ENCODE results near the gene PCNX2. TPM values are rescaled to one million over a fixed set of nuclear protein-coding genes. Genes with fewer than 3 reads are reported as not detected.

The PCNX2 gene
- total RNA-seq, 1 experiment from 2014 or later, result 15.0 TPM

DNA sequence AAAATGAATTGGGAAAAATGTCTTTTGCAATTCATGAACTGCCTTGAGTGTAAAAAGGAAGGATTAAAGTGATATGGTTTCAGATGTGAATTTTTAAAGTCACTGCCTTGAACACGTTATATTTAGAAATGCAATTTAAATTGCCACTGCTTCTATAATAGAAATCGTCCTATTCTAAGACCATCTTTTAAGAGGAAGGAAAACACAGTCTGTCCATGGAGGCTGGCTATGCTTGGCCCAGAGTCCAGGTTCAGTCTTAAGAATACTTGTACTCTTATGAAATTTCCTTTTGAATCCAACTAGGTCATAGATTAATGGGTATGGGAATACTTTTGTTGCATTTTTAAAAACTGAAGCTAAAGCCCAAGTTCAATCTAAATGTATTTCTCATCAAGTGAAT is 86.0 kb downstream of the PCNX2 start:
- no peak for DNase-seq
- no TSS peak for BruUV-seq (replicated peaks)
- POLR2A ChIA-PET, result no interaction called here
- Mint-ChIP-seq H3K27ac (ENCODE audit: unreplicated experiment) (no peak overlapping the region), H3K36me3 (ENCODE audit: insufficient read depth, unreplicated experiment) (peaks cover 13% of the 10 kb centered on the region), H3K4me1 (ENCODE audit: low read depth, unreplicated experiment) (no peaks in the 10 kb centered on the region), H3K4me3 (ENCODE audit: unreplicated experiment) (no peak overlapping the region), H3K9me3 (ENCODE audit: unreplicated experiment) (no peaks in the 10 kb centered on the region), H3K27me3 (ENCODE audit: insufficient read depth, unreplicated experiment) (no peaks in the 10 kb centered on the region)
- TF ChIP-seq, protein P1, sequence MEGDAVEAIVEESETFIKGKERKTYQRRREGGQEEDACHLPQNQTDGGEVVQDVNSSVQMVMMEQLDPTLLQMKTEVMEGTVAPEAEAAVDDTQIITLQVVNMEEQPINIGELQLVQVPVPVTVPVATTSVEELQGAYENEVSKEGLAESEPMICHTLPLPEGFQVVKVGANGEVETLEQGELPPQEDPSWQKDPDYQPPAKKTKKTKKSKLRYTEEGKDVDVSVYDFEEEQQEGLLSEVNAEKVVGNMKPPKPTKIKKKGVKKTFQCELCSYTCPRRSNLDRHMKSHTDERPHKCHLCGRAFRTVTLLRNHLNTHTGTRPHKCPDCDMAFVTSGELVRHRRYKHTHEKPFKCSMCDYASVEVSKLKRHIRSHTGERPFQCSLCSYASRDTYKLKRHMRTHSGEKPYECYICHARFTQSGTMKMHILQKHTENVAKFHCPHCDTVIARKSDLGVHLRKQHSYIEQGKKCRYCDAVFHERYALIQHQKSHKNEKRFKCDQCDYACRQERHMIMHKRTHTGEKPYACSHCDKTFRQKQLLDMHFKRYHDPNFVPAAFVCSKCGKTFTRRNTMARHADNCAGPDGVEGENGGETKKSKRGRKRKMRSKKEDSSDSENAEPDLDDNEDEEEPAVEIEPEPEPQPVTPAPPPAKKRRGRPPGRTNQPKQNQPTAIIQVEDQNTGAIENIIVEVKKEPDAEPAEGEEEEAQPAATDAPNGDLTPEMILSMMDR (IDR thresholded peaks at IDR 0.05; ENCODE audit: insufficient read depth in 1 of 2, low read depth in 1 of 2, low read length in 1 of 2, severe bottlenecking in 1 of 2, unreplicated experiment in 1 of 2), result no peak
- intact Hi-C loops (cut with micrococcal nuclease; ENCODE audit: unreplicated experiment), result no loop called here
- no peaks in the 10 kb centered on the region for H3K36me3 ChIP-seq (ENCODE audit: control insufficient read depth, insufficient read depth, low read length)
- no peak overlapping the region for H3K4me3 ChIP-seq (ENCODE audit: low read depth, low read length)
- H3K9me3 ChIP-seq, result no peaks in the 10 kb centered on the region
- H3K4me1 ChIP-seq, result no peaks in the 10 kb centered on the region
- CTCF ChIA-PET, result no interaction called here
- H3K27me3 ChIP-seq (replicated peaks; ENCODE audit: control insufficient read depth, insufficient read depth, low read length), result no peaks in the 10 kb centered on the region

DNA sequence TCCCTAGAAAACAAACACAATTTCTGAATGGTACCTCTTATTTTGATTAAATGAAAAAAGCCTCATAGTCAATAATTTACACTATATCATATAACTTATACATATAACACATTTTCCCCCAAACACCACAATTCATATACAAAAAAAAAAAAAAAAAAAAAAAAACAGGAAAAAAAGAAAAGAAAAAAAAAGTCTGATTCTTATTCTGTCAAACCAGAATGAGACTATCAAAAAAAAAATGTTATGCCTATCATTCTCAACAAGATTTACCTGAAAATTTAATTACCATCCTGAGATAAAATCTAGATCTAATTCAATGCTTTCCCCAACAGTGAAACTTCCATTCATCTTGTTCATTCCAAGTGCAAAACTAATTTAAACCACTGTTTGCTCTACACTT is 86.8 kb downstream of the PCNX2 start:
- no peaks in the 10 kb centered on the region for H3K36me3 ChIP-seq (ENCODE audit: control insufficient read depth, insufficient read depth, low read length)
- no TSS peak for BruUV-seq (replicated peaks)

DNA sequence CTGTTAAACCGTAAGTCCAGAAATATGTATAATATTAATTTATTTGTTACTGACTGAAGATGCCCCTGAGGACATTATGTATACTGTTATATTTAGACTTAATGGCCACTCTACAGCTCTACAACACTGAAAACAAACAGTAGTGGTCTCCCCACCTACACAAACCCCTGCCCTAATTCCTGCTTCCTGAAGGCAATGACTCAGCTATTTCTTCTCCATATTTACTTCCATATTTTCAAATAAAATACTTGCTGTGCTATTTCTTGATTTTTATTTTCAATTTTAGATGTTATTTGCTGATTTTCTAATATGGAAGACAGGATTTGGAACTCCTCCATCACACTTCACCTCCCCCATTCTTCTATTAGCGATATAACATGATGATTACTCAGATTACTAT is 97.6 kb downstream of the PCNX2 start:
- Mint-ChIP-seq H3K27me3 (ENCODE audit: insufficient read depth, unreplicated experiment) (no peaks in the 10 kb centered on the region), H3K4me1 (ENCODE audit: low read depth, unreplicated experiment) (peaks cover 17% of the 10 kb centered on the region), H3K9me3 (ENCODE audit: unreplicated experiment) (peaks cover 14% of the 10 kb centered on the region), H3K36me3 (ENCODE audit: insufficient read depth, unreplicated experiment) (peaks cover 10% of the 10 kb centered on the region), H3K4me3 (ENCODE audit: unreplicated experiment) (no peak overlapping the region), H3K27ac (ENCODE audit: unreplicated experiment) (no peak overlapping the region)
- no TSS peak for BruUV-seq (replicated peaks)
- no peak overlapping the region for H3K4me3 ChIP-seq (ENCODE audit: low read depth, low read length)
- intact Hi-C loops (cut with micrococcal nuclease; ENCODE audit: unreplicated experiment), result no loop called here
- peaks cover 6% of the 10 kb centered on the region; the same call in 1 of the 2 replicates for H3K4me1 ChIP-seq
- peaks cover 8% of the 10 kb centered on the region for H3K9me3 ChIP-seq
- ChIA-PET CTCF (no interaction called here), POLR2A (no interaction called here)
- DNase-seq, result no peak
- H3K36me3 ChIP-seq (ENCODE audit: control insufficient read depth, insufficient read depth, low read length), result no peaks in the 10 kb centered on the region
- no peaks in the 10 kb centered on the region for H3K27me3 ChIP-seq (replicated peaks; ENCODE audit: control insufficient read depth, insufficient read depth, low read length)
- TF ChIP-seq, protein P1 (IDR thresholded peaks at IDR 0.05; ENCODE audit: insufficient read depth in 1 of 2, low read depth in 1 of 2, low read length in 1 of 2, severe bottlenecking in 1 of 2, unreplicated experiment in 1 of 2), result no peak

More for the DNA sequence above, 86.8 kb downstream of the PCNX2 start:
- no peaks in the 10 kb centered on the region for H3K4me1 ChIP-seq
- H3K9me3 ChIP-seq, result no peaks in the 10 kb centered on the region
- intact Hi-C loops (cut with micrococcal nuclease; ENCODE audit: unreplicated experiment), result no loop called here
- TF ChIP-seq, protein P1 (IDR thresholded peaks at IDR 0.05; ENCODE audit: insufficient read depth in 1 of 2, low read depth in 1 of 2, low read length in 1 of 2, severe bottlenecking in 1 of 2, unreplicated experiment in 1 of 2), result no peak
- no peak overlapping the region for H3K4me3 ChIP-seq (ENCODE audit: low read depth, low read length)
- CTCF ChIA-PET, result no interaction called here
- H3K27me3 ChIP-seq (replicated peaks; ENCODE audit: control insufficient read depth, insufficient read depth, low read length), result no peaks in the 10 kb centered on the region
- Mint-ChIP-seq H3K4me1 (ENCODE audit: low read depth, unreplicated experiment) (no peaks in the 10 kb centered on the region), H3K9me3 (ENCODE audit: unreplicated experiment) (no peaks in the 10 kb centered on the region), H3K4me3 (ENCODE audit: unreplicated experiment) (no peak overlapping the region), H3K27ac (ENCODE audit: unreplicated experiment) (no peak overlapping the region), H3K36me3 (ENCODE audit: insufficient read depth, unreplicated experiment) (peaks cover 13% of the 10 kb centered on the region), H3K27me3 (ENCODE audit: insufficient read depth, unreplicated experiment) (no peaks in the 10 kb centered on the region)
- no peak for DNase-seq
- POLR2A ChIA-PET, result no interaction called here
